Stimulated activated CD4-positive, alpha-beta T cell treated with anti-CD3 and anti-CD28 coated beads, Interleukin-12 subunit alpha, Interleukin-12 subunit beta, amount 100 ng/mL, for 24 hours (primary cell): Measurements from ENCODE around the gene GRM6.

ENCODE experiments used
- DNase-seq, 2 experiments: peaks; one replicate each; pipeline ENCODE4 v3.0.0-alpha.2; 2020; ENCODE audit warnings: low read depth in 2 of 2

Gene GRM6

DNA sequence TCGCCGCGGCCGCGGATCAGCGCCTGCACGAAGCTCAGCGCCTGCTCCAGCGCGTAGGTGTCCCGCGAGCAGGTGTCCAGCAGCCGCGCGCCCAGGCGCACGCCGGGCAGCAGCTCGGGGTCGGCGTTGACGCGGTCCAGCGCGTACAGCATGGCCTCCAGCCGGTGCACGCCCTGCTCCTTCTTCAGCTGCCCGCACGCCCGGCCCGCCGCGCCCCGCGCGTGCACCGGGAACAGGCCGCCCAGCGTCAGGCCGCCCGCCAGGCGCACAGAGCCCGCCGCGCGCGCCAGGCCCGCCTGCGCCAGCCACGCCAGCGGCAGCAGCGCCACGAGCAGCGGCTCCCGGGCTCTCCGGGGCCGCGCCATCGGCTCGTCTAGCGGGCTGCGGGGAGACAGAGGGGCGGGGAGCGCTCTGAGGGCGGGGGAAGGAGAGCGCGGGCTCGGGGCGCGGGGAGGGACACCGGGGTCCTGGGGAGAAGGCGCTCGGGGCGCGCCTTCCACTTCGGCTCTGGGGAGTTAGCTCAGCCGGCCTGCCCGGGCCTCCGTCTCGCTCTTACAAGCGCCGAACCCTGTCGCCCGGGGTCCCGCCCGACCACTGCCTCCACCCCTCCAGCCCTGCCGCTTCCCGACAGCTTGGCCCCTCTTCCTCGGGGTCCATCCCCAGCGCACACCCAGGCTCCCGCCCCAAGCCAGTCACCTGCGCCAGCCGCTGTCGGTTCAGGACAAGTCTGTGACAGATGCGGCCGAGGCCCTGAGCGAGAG, at the start of gene GRM6:
Gene GRM6 (minus strand): TSS at position 741 of the 761 bp plus-strand sequence. CDS start 376 bp downstream, at position 365.
- no peak for DNase-seq

DNA sequence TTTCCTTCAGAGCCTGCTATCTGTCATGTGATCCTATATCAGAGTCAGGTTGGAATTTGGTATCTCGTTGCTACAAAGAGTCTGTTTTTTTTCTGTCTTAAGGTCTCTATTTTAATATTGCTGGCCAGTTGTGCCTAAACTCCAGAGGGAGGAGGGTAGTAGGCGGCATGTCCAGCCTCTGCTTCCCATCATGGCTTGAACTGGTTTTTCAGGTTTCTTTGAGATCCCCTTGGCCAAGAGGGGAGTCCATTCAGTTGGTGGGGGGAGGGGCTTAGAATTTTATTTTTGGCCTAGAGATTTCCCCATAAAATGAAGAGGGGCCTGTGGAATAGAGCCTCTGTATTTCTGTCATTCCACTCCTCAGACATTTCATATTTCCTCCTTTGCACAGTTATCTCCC, 49.6 kb upstream of the GRM6 start:
- DNase-seq, result no peak

DNA sequence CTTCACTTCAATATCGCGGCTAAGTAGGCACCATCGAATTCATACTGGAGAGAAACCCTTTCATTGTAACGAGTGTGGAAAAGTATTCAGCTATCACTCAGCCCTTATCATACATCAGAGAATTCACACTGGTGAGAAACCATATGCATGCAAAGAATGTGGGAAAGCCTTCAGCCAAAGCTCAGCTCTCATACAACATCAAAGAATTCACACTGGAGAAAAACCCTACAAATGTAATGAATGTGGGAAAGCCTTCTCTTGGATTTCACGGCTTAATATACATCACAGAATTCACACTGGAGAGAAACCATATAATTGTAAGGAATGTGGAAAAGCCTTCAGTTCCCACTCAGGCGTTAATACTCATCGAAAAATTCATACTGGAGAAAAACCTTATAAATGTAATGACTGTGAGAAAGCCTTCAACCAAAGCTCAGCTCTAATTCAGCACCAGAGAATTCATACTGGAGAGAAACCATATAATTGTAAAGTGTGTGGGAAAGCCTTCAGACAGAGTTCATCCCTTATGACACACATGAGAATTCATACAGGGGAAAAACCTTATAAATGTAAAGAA, 38.0 kb upstream of the GRM6 start:
- no peak for DNase-seq

GRCh38 chr5:179023528-179024189, 28.5 kb upstream of the GRM6 start, which contains the start of gene ZNF879:
Gene ZNF879 (plus strand): TSS chr5:179023804. CDS start chr5:179025005, 1,201 bp downstream.
- DNase-seq, result peak; percentile 86 to 87

- no peak for DNase-seq
Observed at GRCh38 chr5:179008667-179009066, 13.5 kb upstream of the GRM6 start.

DNA sequence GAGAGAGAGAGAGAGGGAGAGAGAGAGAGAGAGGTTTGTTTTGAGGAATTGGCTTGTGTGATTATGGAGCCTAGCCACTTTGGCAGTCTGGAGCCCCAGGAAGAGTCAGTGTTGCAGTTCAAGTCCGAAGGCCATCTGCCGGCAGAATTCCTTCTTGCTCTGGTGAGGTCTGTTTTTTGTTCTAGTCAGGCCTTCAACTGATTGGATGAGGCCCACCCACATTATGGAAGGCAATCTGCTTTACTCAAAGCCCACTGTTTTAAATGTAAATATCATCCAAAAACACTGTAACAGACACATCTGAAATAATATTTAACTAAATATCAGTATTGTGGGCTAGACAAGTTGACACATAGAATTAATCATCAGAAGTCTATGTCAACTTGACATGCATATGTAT, 11.4 kb upstream of the GRM6 start:
- DNase-seq, result no peak

- DNase-seq, result no peak
Observed at GRCh38 chr5:178998441-178998840, 3.3 kb upstream of the GRM6 start.

DNA sequence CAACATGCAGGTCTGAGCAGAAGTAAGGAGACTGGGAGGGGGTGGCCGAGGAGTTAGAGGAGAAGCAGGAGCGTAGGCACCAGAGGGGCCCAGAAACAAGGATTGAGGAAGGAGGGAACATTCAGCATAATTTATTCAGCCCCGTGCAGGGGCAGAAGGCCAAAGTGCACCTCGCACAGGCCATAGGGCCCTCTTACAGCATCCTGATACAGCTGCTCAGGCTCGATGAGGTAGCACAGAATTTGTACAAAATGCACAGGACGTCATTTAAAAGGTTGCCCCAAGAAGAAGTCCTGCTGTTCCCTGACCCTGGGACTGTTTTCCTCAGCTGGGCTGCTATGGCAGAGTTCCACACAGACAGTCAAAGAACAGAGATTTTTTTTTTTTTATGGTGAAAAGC, 2.1 kb upstream of the GRM6 start:
- DNase-seq, result no peak

DNA sequence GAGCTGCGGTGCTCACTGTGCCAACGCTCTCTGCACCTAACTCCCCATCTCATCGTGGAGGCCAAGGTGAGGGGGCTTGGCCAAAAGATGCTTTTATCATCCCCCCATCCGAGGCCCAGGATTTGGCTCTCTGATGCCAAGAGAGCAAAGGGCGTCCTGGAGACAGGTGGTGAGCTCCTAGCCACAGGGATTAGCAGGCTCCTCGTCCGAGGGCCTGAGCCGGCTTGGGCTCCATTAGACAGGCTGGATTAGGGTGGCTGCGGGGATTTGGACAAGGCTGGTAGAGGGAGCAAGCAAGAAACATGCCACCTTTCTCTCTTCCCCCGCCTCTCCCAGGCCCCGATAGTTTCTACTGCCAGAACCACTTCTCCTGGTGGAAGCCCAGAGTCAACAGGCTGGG, 1.0 kb upstream of the GRM6 start:
- DNase-seq, result no peak

- DNase-seq, result no peak
Observed at GRCh38 chr5:178995341-178995690, 196 bp upstream of the GRM6 start.

GRCh38 chr5:178993955-178994579, 1.1 kb downstream of the GRM6 start:
- DNase-seq, result no peak

- DNase-seq, result no peak
Observed at GRCh38 chr5:178993236-178993765, 1.8 kb downstream of the GRM6 start.

DNA sequence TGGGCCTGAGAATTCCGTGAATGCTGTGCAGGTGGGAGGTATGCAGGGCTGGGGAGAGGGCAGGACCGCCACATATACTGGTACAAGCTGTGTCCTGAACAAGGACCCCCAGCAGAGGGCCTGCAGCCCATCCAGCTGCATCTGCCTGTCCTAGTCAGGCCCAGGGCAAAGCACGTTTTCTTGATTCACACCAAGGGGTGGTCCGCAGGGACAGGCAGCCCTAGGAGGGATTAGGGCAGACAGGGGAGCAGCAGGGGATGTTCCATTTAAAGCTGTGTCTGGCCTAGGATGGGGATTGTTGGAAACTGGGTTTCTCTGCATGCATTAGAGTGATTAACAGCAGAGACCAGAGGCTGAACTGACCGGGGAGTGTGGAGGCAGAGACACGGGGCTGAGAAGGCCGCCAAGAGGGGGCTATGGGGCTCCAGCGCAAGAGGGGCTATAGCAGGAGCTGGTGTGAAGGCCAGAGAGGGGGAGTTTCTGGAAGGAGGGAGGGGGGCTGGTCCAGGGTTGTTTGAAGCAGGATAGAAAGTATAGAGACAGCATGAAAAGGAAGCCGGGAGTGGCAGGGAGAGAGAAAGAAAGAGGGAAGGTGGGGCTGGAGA, 2.7 kb downstream of the GRM6 start:
- no peak for DNase-seq

DNA sequence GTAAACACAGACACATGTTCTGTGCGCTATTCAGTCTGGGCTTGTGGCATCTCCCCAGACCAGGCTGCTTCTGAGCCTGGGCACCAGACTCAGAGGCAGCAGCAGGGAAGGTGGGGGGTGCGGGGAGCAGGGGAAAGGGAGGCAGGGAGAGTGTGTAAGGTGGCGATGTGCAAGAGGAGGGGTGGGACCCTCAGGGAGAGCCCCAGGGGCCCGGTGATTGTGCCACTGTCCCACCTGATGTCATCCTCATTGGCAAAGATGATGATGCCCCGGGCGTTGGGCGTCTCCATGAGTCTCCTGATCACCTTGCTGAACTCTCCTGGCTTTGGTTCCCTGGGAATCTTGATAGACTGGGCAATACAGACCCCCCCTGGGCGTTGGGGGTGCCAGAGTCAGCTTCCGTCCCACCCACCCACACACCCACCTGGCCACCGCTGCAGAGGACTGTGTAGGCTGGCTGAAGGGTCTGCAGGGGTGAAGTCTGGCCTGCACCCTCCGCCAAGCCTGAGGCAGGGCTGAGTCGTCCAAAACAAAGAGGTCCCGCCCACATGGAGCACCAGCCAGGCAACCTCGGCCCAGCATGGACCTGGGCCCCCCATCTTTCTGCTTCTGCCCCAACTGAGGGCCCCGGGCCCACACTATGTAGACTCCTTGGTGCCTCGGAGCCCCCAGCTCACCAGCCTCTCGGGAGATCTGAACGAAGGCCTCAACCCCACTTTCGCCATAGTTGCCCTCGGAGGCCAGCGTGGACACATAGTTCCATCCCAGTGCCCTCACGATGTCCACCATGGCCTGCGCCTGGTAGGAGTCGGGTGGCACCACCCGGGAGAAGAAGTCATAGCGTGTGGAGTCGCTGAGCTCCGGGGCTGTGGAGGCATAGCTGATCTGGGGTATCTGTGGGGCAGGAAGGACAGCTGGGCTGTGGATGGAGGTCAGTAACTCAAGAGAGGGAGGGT, 3.7 kb downstream of the GRM6 start:
- no peak for DNase-seq

DNA sequence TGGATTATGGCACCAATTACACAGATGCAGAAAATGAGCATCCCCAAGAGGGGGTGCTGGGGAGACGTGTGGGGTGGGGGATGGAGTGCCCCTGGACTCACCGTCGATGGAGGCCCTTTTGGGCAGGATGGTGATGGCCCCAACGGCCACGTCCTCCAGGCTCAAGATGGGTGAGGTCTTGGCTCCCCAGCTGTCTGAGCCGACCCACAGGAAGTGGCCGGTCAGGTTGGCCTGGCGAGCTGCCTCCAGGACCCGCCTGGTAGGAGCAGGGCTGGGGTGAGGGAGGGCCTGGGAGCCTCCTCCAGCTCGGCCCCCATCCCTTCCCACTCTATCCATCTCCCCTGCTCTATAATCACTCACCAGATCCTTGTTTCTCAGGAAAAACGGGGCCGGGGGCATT, 4.6 kb downstream of the GRM6 start:
- no peak for DNase-seq

- no peak for DNase-seq
Observed at GRCh38 chr5:178989311-178989710, 5.8 kb downstream of the GRM6 start.

DNA sequence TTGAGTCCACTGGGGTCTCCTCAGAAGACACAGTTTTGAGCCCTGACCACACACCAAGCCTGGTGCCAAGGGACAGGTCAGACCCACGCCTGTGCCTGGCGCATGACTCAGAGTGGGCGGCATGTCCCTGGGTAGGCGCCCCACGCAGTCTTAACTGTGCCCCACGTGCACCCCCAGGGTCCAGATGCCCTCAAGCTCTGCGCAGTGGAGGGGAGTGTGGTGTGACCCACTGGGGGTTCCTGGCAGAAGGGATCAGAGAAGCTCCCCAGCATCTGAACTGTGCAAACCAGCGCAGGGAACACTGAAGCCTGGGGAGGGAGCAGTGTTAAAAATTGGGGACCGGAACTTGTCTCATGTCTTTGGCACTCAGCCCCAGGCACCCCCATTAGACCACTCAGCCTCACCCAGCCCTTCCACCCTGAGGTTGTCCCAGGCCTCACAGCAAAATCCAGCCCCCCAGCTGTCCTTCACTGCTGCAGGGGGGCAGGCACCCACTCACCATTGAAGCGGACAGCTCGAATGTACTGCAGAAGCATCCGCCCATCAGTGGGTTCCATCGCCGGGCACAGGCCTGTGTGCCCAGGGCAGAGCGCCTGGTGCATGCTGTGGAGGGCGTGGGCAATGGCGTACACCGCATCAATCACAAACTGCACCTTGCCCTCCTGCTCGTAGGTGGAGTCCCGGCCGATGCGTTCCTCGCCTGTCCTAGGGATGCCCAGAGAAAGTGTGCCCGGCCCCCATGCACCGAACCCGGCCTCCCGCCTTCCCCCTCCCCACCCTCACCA, 6.5 kb downstream of the GRM6 start:
- DNase-seq, result no peak

- DNase-seq, result no peak
Observed at GRCh38 chr5:178986326-178986960, 8.7 kb downstream of the GRM6 start.
